Raji (cell line): ENCODE results near the gene CIC.

Experiments
- POLR2A ChIP-seq: IDR thresholded peaks from 2 replicates; pipeline ENCODE4 v1.6.1; 2011; ENCODE audit warnings: low read depth, low read length, control low read depth; ENCODE audit not compliant: insufficient read depth

The CIC gene

GRCh38 chr19:42250183-42250665 is 18.8 kb upstream of the CIC start:
- no peak for TF ChIP-seq POLR2A

GRCh38 chr19:42250666-42251531 is 18.2 kb upstream of the CIC start:
- TF ChIP-seq POLR2A: no peak

GRCh38 chr19:42251572-42252358 is 17.3 kb upstream of the CIC start:
- TF ChIP-seq POLR2A: no peak

- TF ChIP-seq POLR2A: no peak
These were observed 16.4 kb upstream of the CIC start for GRCh38 chr19:42252365-42253244.

GRCh38 chr19:42253245-42254088 is 15.6 kb upstream of the CIC start:
- peak; percentile 40; the same call in 1 of the 2 replicates for TF ChIP-seq POLR2A

- 0 out of 2 replicates have a peak, but pooled peaks have one; percentile 24 for TF ChIP-seq POLR2A
These were observed 14.8 kb upstream of the CIC start for GRCh38 chr19:42254089-42254849.

- peak; percentile 76 for TF ChIP-seq POLR2A
These were observed 13.9 kb upstream of the CIC start, which contains the start of gene ERF for GRCh38 chr19:42254850-42255765. Gene ERF (minus strand): TSS chr19:42255128. CDS start chr19:42254999, 129 bp downstream.

- no peak for TF ChIP-seq POLR2A
These were observed 13.0 kb upstream of the CIC start for GRCh38 chr19:42255766-42256745.

GRCh38 chr19:42261763-42262162 is 7.3 kb upstream of the CIC start:
- no peak for TF ChIP-seq POLR2A

- no peak for TF ChIP-seq POLR2A
These were observed 1.4 kb upstream of the CIC start for GRCh38 chr19:42267644-42268141.
